ENCODE data around the gene TPST1. TPM values are rescaled to one million over a fixed set of nuclear protein-coding genes. Genes with fewer than 3 reads are reported as not detected.
"Not testable (repeated sequence)": the region's sequence is repeated elsewhere in the genome, so short reads cannot be mapped to it uniquely, and the experiment has no call there.

The TPST1 gene
- total RNA-seq, 1 experiment from 2014 or later = 51.0 TPM

DNA sequence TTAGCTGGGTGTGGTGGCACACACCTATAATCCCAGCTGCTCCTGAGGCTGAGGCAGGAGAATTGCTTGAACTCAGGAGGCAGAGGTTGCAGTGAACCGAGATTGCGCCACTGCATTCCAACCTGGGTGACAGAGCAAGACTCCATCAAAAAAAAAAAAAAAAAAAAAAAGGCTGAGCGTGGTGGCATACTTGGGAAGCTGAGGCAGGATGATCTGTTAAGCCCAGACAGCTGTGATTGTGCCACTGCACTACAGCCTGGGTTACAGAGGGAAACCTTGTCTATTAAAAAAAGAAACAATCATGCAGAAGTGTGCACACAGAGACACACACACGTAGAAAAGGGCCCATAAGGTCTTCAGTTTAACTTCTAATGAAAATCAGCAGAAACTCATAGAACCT, 150.6 kb downstream of the TPST1 start:
- no peak for DNase-seq (ENCODE audit: low read depth in 1 of 2, low spot score in 2 of 2)
- Histone ChIP-seq H3K4me3 (no peak overlapping the region), H3K27ac (peak overlapping the region; percentile 57), H3K9me3 (replicated peaks) (no peaks in the 10 kb centered on the region), H3K27me3 (replicated peaks) (no peaks in the 10 kb centered on the region), H3K4me1 (replicated peaks) (peaks cover 40% of the 10 kb centered on the region), H3K36me3 (no peaks in the 10 kb centered on the region)

DNA sequence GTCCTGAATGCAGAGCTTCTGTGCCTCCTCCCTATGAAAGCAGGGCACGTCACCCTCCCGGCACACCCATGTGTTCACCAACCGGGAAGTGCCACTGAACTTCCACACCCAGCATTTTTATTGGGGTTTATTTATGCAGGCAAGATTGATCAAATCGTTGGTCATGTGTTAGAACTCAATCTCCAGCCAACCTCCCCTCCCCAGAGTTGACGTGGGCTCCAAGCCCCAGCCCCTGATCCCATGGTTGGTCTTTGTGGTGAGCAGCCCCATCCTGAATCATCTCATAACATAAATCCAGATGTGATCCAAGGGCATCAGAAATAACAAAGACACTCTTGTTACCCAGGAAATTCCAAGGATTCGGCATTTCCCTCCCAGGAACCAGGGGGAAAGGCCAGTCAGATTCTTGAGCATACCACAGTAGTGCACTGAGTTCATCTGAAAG, 151.2 kb downstream of the TPST1 start:
- Histone ChIP-seq H3K9me3 (replicated peaks) (no peaks in the 10 kb centered on the region), H3K4me3 (no peak overlapping the region), H3K27ac (peak overlapping the region; percentile 57), H3K36me3 (no peaks in the 10 kb centered on the region), H3K4me1 (replicated peaks) (peaks cover 40% of the 10 kb centered on the region), H3K27me3 (replicated peaks) (no peaks in the 10 kb centered on the region)
- peak; percentile 70 to 72 for DNase-seq (ENCODE audit: low read depth in 1 of 2, low spot score in 2 of 2)

DNA sequence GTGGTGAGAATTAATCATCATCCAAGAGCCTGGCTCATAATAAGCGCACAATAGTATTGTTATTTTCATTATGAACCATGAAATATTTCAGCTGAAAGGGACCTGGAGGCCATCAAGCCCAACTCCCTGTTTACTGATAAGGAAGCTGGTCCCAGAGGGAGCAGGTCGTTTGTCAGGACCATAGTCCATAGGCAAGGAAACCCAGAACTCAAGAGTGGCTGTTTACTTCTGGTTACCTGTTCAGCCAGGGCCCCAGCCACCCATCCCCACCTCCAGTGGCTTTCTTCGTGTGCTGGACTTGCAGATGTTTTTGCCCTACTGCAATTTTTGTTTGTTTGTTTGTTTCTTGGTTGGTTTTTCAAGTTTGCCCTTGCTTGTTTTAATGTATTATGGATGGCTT, 152.0 kb downstream of the TPST1 start:
- DNase-seq (ENCODE audit: low read depth in 1 of 2, low spot score in 2 of 2) = no peak
- Histone ChIP-seq H3K9me3 (replicated peaks) (no peaks in the 10 kb centered on the region), H3K27ac (peak overlapping the region; percentile 48), H3K4me1 (replicated peaks) (peaks cover 37% of the 10 kb centered on the region), H3K27me3 (replicated peaks) (no peaks in the 10 kb centered on the region), H3K4me3 (no peak overlapping the region), H3K36me3 (no peaks in the 10 kb centered on the region)

DNA sequence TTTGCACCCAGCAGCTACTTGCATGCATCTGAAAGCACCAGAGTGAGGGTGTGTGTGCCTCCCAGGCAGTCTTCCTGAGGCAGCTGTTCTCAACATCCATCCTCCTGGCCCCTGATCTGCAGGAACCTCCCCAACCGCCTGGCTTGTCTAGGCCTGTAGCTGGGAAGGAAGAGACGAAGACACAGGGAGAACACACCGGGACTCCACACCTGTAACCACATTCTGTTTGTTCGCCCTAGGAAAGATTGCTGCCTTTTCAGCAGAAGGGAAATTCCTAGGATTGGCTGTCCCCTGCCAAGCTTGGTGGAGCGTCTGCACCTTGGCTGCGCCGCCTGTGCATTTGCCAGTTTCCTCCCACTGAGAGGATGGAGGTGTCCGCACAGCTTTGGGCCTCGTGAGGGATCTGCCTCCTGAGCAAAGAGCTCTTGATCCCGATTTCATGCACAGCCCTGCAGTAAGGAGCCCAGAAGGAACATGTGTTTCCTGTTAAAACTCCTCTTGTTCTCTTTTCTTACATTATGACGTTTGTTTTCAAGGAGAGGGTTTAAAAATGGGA, 154.6 kb downstream of the TPST1 start:
- Histone ChIP-seq H3K36me3 (no peaks in the 10 kb centered on the region), H3K4me3 (no peak overlapping the region), H3K9me3 (replicated peaks) (no peaks in the 10 kb centered on the region), H3K4me1 (replicated peaks) (peaks cover 31% of the 10 kb centered on the region), H3K27ac (no peak overlapping the region), H3K27me3 (replicated peaks) (no peaks in the 10 kb centered on the region)
- DNase-seq (ENCODE audit: low read depth in 1 of 2, low spot score in 2 of 2) = no peak

DNA sequence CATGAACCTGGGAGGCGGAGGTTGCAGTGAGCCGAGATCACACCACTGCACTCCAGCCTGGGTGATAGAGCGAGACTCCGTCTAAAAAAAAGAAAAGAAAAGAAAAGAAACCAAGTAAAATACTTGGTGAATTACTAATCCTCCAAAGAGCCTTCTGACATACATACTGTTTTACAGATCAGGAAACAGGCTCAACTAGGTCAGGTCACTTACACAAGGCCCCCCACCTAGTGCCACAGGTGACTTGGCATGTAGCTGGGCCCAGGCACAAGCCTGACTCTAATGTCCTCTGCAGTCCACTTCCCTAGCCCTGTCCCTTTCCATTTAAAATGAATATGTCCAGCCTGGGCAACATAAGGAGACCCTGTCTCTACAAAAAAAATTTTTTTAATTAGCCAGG, 157.0 kb downstream of the TPST1 start:
- Histone ChIP-seq H3K27ac (no peak overlapping the region), H3K4me1 (replicated peaks) (peaks cover 7% of the 10 kb centered on the region), H3K4me3 (no peak overlapping the region), H3K27me3 (replicated peaks) (no peaks in the 10 kb centered on the region), H3K9me3 (replicated peaks) (no peaks in the 10 kb centered on the region), H3K36me3 (no peaks in the 10 kb centered on the region)
- no peak for DNase-seq (ENCODE audit: low read depth in 1 of 2, low spot score in 2 of 2)

DNA sequence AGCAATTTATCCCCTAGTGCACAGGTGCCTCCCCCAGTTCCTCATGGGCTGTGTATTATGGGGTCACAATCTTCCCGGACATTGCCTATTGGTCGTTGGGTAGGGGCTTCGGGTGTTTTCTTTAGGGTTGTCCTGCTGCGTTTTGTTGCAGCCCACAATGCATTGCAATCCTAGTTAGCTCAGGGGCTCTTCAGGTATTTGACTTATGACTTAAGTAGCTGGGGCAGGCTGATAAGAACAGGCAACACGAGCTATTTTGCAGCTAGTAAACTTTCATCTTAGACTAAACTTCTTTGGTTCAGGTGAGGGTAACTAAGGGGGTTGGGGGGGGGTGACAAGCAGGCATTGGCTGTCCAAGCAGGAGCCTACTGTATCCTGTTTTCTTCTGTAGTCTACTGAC, 158.5 kb downstream of the TPST1 start:
- no peaks in the 10 kb centered on the region for H3K27me3 ChIP-seq (replicated peaks)
- H3K27ac ChIP-seq = no peak overlapping the region
- H3K4me3 ChIP-seq = no peak overlapping the region
- H3K4me1 ChIP-seq (replicated peaks) = no peaks in the 10 kb centered on the region
- DNase-seq (ENCODE audit: low read depth in 1 of 2, low spot score in 2 of 2) = peak in 1 of 2 experiments; percentile 12
- H3K9me3 ChIP-seq (replicated peaks) = no peaks in the 10 kb centered on the region
- no peaks in the 10 kb centered on the region for H3K36me3 ChIP-seq

DNA sequence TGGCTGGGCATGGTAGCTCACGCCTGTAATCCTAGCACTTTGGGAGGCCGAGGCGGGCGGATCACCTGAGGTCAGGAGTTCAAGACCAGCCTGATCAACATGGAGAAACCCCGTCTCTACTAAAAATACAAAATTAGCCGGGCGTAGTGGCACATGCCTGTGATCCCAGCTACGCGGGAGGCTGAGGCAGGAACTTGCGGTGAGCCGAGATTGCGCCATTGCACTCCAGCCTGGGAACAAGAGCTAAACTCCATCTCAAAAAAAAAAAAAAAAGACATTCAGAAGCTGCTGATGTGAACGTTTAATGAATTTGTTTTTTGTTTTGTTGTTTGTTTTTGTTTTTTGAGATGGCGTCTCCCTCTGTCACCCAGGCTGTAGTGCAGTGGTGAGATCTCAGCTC, 159.9 kb downstream of the TPST1 start:
- not testable (repeated sequence) for H3K4me1 ChIP-seq (replicated peaks); DNase-seq (ENCODE audit: low read depth in 1 of 2, low spot score in 2 of 2); H3K4me3 ChIP-seq; H3K27ac ChIP-seq; H3K36me3 ChIP-seq; H3K27me3 ChIP-seq (replicated peaks); H3K9me3 ChIP-seq (replicated peaks)

DNA sequence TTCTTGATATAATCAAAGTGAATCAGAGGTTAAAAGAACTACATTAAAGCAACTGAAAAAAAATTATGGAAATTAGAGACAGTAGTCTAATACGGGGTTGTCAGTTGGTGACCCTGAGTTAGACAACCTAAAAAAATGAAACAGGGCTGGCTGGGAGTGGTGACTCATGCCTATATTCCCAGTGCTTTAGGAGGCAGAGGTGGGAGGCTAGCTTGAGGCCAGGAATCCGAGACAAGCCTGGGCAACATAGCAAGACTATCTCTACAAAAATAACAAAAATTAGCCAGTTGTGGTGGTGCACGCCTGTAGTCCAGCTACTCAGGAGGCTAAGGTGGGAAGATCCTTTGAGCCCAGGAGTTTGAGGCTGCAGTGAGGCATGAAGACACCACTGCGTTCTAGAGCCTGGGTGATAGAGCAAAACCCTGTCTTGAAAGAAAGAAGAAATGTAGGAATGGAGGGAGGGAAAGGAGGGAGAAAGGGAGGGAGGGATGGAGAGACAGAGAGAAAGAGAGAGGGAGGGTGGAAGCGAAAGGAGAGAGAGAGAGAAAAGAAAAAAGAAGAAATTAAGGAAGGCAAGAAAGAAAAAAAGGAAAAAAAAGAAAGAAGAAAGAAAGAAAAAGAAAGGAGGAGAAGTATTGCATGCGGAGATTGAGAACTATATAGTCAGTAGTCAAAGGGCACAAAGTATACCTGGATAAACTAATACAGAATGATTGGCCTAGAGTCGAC, 166.1 kb downstream of the TPST1 start:
- no peak overlapping the region for H3K4me3 ChIP-seq
- DNase-seq (ENCODE audit: low read depth in 1 of 2, low spot score in 2 of 2) = no peak
- no peaks in the 10 kb centered on the region for H3K27me3 ChIP-seq (replicated peaks)
- H3K4me1 ChIP-seq (replicated peaks) = no peaks in the 10 kb centered on the region
- no peak overlapping the region for H3K27ac ChIP-seq
- no peaks in the 10 kb centered on the region for H3K36me3 ChIP-seq
- H3K9me3 ChIP-seq (replicated peaks) = no peaks in the 10 kb centered on the region

DNA sequence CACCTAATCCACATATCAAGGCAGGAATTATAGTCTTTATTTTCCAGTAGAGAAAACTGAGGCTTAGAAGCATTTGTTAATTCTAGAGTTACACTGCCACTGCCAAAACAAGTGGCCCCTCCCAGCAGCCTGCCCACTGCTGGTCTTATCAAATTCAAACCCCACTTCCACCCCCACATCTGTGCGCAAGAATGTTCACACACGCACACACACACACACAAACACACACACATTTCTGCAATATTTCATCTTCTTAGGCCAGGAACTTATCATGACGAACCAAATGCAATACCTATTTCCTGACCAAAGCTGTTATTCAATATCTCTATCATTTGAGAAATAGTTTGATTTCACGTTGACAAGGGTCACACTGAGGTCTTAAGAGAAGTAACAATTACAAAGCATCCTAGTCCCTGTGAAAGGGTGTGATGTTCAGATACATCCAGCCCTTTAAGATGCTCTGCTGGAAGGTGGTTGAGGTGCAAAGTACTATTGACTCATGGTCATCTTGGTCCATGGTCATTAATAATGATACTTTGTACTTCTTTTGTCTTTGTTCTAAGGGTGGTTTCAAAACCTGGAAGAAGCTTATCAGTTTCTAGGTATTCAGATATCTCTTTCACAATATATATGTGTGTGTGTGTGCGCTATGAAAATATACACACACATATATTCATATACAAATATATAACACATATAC, 169.2 kb downstream of the TPST1 start:
- not testable (repeated sequence) for H3K9me3 ChIP-seq (replicated peaks); DNase-seq (ENCODE audit: low read depth in 1 of 2, low spot score in 2 of 2)

DNA sequence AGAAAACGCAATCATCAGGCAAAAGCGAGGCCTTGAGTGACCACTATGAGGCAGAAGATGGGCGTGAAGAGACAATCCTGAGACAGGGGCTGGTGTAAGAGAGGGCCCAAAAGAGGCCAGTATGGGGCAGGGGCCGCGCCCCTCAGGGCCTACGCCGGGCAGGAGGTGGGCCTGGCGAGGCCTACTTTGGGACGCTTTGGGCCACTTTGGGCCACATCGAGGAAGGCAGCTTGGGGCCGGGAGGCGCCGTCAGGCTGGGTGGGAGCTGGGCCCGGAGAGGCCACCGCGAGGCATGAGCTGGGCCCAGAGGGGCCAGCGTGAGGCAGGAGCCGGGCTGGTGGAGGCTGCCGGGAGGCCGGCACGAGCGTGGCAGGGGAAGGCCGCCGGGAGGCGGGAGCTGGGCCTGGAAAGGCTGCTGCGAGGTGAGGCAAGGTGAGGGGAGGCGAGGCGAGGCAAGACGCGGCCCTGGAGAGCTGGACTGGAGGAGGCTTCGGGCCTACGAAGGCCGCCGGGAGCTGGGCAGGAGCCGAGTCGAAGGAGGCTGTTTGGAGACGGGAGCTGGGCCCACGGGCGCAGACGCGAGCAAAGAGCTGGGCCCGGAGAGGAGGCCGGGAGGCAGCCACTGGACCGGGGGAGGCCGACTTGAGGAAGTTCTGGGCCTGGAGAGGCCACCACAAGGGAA, 171.3 kb downstream of the TPST1 start:
- no peak overlapping the region for H3K27ac ChIP-seq
- H3K9me3 ChIP-seq (replicated peaks) = no peaks in the 10 kb centered on the region
- H3K4me3 ChIP-seq = no peak overlapping the region

More for the DNA sequence above, 169.2 kb downstream of the TPST1 start:
- not testable (repeated sequence) for H3K36me3 ChIP-seq; H3K27ac ChIP-seq; H3K4me1 ChIP-seq (replicated peaks); H3K4me3 ChIP-seq; H3K27me3 ChIP-seq (replicated peaks)

DNA sequence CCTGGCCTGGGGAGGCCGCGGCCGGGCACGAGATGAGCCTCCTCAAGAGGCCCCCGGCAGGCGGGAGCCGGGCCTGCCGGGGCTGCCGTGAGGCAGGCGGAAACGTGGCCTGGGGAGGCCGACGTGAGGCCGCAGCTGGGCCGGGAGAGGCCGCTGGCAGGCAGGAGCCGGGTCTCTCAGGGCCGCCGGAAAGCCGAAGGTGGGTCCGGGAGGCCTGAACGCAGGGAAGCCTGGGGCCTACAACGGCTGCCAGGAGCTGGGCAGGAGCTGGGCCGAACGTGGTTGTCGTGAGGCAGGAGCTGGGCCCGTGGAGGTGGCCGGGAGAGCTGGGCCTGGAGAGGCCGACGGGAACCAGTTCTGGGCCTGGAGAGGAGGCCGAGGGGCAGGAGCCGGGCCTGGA, 171.9 kb downstream of the TPST1 start:
- Histone ChIP-seq H3K27me3 (replicated peaks) (no peaks in the 10 kb centered on the region), H3K27ac (no peak overlapping the region), H3K36me3 (no peaks in the 10 kb centered on the region), H3K9me3 (replicated peaks) (no peaks in the 10 kb centered on the region), H3K4me3 (no peak overlapping the region), H3K4me1 (replicated peaks) (peaks cover 20% of the 10 kb centered on the region)
- no peak for DNase-seq (ENCODE audit: low read depth in 1 of 2, low spot score in 2 of 2)

More for the DNA sequence above, 171.3 kb downstream of the TPST1 start:
- Histone ChIP-seq H3K27me3 (replicated peaks) (no peaks in the 10 kb centered on the region), H3K36me3 (no peaks in the 10 kb centered on the region), H3K4me1 (replicated peaks) (peaks cover 20% of the 10 kb centered on the region)
- DNase-seq (ENCODE audit: low read depth in 1 of 2, low spot score in 2 of 2) = no peak

DNA sequence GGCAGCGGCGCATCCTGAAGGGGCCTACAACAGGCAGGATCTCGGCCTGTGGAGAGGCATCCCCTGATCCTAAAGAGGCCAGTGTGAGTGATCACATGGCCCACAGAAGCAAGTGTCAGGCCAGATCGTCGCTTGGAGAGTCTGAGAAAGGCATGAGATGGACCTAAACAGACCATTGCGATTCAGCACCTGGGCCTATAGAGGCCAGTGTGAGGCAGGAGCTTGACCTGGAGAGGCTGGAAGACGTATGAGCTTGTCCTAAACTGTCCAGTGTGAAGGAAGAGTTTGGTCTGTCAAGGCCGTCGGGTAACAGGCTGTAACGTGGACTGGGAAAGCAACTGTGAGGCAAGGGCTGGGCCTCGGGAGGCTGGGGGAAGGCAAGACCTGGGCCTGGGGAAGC, 172.6 kb downstream of the TPST1 start:
- Histone ChIP-seq H3K27ac (no peak overlapping the region), H3K9me3 (replicated peaks) (no peaks in the 10 kb centered on the region), H3K4me1 (replicated peaks) (peaks cover 20% of the 10 kb centered on the region), H3K36me3 (no peaks in the 10 kb centered on the region), H3K4me3 (no peak overlapping the region), H3K27me3 (replicated peaks) (no peaks in the 10 kb centered on the region)
- no peak for DNase-seq (ENCODE audit: low read depth in 1 of 2, low spot score in 2 of 2)

DNA sequence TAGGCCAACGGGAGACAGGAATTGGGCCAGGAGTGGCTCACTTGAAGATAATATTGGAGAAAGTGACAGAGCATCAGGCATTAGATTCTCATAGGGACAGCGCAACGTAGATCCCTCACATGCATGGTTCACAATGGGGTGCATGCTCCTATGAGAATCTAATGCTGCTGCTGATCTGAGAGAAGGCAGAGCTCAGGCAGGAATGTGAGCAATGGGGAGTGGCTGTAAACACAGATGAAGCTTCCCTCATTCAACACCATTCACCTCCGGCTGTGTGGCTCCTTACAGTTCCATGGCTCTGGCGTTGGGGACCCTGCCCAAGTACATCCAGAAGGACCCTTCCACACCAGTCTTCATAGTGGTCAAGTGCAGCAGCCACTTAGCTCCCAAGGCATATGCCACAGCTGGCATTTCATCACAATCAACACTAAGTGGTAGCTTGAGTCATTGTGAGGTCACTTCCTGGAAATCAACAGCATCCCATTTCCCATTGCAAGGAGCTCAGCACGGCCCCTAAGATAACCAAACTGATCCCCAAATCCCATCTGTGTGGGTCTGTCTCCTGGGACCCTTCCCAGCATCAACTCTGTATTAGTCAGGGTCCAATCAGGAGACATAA, 174.5 kb downstream of the TPST1 start:
- Histone ChIP-seq H3K36me3 (no peaks in the 10 kb centered on the region), H3K27me3 (replicated peaks) (no peaks in the 10 kb centered on the region), H3K9me3 (replicated peaks) (no peaks in the 10 kb centered on the region), H3K4me1 (replicated peaks) (peaks cover 20% of the 10 kb centered on the region), H3K27ac (peak overlapping the region; percentile 43), H3K4me3 (no peak overlapping the region)
- DNase-seq (ENCODE audit: low read depth in 1 of 2, low spot score in 2 of 2) = peak in 1 of 2 experiments; percentile 21
